ENCODE data around the gene HDAC5.

Gene HDAC5

DNA sequence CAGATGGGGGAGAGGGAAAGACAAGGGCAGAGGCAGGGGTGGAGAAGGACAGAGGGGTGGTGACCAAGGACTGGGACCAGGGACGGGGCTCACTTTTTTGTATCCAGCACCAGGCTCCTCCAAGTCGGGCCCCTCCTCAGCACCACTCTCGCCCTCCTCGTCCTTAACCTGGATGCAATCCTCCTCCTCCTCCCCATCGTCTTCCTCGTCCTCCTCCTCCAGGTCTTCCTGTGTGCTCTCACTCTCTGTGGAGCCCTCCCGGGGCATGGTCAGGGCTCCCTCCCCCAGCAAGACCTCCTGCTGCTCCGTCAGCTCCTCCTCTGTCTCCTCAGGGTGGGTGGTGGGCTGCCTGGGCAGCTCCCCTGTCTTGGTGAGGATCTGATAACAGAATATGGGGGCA is 36.1 kb downstream of the HDAC5 start:
- no peak for DNase-seq (ENCODE audit: low spot score)

DNA sequence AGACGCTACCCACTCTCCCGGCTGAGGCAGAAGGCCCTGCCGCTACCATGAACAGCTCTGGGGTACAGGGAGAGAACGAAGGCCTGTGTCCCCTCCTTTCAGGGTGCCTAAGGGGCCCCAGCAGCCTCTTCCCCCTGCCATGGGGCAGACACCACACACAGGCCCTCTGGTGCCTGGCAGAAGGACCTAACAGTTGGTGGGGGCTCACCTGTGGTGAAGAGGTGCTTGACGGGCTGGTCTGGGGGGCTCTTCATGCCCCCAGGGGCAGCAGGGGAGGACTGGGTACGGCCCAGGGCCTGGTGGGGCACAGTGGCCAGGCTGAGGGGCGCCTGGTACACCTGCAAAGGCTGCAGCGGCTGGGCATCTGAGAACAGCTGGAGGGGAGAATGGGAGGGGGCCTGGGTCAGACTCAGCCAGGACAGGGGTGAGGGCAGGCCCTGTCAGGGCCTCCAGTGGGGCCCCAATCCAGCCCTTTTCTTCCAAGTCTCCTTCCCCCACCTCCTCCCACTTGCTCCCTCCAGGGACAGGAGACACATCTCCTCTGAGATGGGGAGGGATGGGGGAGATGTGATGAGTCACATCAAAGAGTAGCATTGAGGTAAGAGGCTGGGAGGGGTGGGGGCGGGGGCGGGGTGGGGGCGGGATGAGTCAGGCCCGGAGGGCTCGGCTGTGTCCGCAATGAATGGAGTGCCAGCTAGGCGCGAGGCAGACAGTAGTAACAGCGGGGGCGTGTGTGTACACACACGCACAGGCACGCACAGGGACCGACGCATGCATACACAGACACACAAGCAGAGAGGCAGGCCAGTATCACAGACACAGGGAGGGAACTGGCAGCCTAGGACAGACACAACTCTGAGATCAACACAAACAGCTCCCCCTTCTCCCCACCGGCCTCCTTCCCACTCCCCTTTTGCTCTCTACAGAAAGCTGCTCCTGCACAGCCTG is 36.8 kb downstream of the HDAC5 start:
- peak; percentile 59 for DNase-seq (ENCODE audit: low spot score)

DNA sequence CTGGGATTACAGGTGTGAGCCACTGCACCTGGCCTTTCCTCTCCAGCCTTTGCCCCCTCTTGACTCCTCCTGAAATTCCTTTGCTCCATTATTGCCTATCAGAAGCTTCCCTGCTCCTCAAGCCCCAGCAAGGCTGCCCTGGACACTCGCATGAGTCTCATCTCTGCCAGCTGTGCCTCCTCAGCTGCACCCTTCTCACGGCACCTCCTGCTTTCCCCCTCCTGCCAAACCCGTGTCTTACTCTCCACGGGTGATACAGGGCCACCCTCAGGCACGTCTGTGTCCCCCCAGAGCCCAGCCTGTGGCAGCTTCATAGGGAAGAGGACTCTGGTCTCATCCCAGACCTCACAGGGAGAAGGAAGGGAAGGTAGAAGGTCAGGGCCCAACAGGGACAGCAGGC is 37.5 kb downstream of the HDAC5 start:
- DNase-seq (ENCODE audit: low spot score) = no peak

DNA sequence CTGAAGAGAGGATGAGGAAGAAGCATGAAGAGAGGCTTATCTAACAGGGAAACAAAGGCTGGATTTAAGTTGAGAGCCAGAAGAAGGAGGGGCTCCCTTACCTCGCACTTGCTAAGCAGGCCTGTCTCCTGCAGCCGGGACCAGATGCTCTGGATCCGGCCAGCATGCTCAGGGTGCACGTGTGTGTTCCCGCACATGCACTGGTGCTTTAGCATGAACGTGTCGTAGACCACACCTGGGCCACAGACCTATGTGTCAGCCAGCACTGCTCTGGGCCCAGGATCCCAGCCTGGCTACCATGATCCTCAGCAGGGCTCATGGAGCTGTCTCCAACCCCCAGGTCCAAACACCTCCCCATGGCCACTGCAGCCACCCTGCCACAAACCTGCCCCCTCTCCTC is 38.5 kb downstream of the HDAC5 start:
- no peak for DNase-seq (ENCODE audit: low spot score)

DNA sequence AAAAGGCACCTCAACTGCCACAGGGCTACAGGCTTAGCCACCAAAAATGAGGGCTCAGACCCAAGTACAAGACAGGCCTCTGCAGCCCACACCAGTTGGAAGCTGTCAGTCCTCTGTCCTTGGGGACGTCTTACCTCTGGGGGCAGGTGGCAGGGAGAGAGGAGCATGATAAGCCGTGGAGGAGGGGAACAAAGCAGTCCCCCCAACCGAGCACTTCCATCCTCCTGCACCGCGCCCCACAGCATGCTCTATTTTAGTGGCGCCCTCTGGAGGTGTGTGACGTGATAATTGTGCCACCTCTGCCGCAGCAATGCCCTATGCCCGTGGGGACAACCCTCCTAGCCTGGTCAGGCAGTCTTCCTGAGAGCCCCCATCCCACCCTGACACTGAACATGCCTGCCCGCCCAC is 39.3 kb downstream of the HDAC5 start:
- DNase-seq (ENCODE audit: low spot score) = no peak

DNA sequence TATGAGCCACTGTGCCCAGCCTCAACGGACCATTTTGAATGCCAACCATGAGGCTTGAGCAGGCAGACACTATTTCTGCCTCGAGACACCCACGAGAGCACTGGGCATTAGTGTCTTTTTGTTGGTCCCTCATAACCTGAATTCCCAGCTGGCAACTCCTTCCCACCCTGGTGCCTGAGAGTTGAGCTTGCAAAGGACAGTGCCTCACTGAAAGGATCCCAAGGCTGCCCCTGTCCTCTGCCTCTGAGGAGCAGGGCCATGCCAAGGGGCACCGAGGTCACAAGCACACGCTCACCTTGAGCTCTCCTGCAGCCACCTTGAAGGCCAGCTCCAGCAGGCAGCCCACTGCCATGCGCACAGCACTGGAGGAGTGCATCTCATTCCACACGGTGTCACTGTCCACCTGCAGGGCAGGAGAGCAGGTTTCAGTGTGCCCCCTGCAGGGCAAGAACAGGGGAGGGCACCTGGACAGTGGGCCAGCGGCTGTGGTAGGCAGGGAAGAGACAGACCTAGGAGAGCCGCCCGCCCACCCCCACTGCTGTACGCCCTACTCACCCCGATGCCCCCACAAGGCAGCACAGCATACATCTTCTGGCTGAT is 40.1 kb downstream of the HDAC5 start:
- no peak for DNase-seq (ENCODE audit: low spot score)

DNA sequence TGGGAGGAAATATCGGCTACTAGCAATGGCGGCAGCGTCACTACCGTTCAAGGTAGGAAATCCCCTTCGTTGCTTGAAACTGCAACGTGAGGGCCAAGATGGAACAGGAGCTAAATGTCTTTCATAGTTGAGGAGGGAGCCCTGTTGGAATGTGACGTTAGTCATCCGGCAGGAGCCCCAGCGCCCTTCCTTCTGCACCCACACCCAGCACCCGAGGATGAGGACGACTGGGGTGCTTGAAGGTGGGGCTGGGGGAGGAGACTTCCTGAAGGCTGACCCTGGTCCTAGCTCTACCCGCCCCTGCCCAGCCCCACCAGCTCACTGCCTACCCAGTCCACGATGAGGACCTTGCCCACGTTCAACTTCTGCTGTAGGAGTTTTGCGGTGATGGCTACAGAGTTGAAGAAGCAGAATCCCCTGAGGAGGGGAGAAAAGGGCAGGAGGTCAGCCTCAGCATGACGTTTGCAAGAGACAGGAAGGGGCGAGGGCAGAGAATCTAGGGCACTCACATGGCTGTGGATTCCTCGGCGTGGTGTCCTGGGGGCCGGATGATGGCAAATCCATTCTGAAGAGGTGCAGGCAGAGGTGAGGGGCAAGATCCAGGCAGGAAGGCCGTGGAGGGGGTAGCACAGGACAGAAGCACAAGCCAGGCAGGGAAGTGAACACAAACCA is 41.0 kb downstream of the HDAC5 start:
- no peak for DNase-seq (ENCODE audit: low spot score)

DNA sequence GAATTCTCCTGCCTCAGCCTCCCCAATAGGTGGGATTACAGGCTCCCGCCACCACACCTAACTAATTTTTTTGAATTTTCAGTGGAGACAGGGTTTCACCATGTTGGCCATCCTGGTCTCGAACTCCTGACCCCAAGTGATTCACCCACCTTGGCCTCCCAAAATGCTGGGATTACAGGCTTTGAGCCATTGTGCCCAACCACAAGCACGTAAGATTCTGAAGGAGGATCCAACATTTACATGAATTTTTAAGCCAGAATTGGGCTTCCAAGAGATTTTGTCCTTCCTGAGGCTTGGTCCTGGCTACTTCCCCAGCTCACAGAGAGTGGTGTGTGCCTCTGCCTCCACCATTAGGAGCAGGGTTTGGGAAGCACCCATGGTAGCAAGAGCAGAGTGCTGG is 41.8 kb downstream of the HDAC5 start:
- no peak for DNase-seq (ENCODE audit: low spot score)

DNA sequence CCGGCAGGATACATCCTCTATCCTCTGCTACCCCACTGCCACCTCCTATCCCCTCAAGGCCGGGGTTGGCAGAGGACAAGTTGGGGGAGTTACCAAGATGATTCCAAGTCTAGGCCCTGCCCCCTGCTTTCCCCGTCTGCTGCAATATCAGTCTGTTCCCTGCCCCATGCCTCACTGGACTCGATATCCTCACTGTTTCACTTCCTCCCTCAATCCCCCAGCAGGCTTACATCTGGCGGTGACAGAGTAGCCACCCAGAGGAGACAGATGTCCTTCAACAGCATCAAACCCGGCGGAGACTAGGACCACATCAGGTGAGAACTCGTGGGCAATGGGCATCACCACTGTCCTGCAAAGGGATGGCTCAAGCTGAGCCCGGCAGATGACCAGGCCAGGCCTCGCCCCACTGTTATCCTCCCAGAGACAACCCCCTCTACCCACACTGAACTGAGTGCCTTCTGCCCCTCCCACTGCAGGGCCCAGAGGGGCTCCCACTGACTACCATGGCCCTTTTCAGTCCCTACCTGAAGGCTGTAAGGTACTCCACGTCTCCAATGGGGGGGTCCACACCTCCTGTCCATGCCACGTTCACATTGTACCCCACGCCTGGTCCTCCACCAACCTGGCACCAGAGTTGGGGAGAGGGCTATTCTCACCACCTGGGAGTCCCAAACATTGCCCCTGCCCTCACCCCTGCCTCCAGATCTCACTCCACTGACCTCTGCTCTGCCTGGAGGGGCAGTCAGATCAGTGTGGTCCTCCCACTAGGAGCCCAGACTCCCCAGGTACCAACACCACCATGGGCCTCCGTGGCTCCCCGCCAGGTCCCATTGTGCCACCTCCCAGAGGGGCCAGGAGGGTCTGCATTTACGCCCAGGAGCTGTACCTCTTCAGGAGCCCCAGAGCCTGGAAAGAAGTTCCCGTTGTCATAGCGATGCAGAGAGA is 43.3 kb downstream of the HDAC5 start:
- no peak for DNase-seq (ENCODE audit: low spot score)

DNA sequence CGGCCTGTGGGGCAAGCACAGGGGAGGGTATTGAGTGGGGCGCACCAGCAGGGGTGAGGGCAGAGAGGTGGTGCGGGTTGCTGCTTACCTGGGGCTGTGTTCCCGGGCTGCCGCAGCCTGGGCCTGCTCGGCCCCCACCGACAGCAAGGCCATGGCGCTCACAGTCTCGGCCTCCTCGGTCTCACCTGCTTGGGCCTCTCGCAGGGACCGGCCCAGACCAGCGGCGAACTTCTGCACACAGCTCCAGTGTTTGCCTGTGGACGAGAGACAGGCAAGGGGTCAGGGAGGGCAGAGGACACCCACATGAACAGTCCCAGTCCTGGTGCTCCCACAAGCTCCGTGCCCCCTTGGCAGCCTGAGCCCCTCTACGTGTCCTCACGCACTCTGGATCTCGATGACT is 45.0 kb downstream of the HDAC5 start:
- DNase-seq (ENCODE audit: low spot score) = no peak

DNA sequence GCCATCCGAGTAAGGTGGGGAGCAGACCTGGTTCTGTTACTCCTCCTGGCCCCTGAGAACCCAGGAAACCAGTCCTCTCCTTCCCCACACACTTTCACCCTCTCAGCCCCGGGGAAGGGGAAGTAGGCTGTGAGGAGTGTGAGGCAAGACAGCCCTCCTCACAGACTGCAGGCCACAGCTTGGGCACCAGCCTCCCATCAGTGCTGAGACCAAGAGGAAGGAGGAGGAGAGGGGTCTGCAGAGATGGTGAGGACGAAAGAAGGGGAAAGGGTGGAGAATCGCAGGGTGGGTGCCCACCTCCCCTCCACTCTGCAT is 45.9 kb downstream of the HDAC5 start:
- DNase-seq (ENCODE audit: low spot score) = no peak

DNA sequence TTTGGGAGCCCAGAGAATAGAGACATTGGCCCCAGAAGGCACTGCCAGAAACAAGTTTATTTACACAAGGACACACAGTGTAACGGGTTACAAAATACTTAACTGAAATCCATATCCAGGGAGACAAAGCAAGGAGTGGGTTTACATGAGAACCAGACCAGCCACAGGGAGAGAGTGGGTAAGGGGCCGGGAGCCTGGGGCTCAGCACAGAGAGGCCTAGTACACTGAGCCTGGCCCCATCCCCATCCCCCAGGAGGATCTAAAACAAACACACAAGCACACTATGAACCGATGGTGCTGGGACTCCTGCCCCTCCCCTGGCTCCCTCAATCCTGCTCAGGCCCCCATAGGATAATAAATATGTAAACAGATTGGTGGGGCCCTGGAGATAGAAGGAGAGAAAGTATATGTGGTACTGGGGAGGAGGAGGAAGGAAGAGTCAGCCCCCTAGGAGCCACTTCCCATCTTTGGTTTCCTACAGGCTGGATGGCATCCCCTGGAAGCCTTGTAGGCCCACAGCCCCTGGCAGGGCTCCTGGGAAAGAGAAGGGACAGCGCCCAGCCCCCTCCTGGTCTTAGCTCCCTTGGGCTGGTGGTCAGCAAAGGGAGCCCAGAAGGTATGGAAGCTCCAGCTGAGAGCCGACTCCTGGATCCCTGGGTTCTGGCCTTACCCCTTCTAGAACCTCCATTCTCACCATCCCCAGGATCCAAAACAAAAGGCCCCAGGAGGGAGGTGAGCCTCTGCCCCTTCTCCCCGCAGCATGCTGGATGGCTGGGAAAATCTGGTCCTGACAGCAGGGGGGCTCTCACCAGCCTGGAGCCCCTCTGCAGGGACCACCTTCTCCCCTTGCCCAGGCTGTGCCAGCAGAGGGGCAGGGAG is 46.5 kb downstream of the HDAC5 start:
- no peak for DNase-seq (ENCODE audit: low spot score)

DNA sequence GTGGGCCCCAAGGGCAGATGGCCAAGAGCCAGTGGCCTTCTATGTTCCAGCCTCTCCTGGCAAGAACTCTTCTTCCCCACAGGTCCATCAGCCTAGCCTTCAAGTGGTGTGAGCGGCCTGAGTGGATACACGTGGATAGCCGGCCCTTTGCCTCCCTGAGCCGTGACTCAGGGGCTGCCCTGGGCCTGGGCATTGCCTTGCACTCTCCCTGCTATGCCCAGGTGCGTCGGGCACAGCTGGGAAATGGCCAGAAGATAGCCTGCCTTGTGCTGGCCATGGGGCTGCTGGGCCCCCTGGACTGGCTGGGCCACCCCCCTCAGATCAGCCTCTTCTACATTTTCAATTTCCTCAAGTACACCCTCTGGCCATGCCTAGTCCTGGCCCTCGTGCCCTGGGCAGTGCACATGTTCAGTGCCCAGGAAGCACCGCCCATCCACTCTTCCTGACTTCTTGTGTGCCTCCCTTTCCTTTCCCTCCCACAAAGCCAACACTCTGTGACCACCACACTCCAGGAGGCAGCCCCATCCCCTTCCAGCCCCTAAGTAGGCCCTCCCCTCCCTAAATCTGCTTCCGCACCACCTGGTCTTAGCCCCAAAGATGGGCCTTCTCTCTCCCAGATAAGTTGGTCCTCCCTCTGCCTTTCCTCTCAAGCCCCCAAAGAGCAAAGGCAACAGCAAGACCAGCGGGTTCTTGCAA is 47.7 kb downstream of the HDAC5 start:
- no peak for DNase-seq (ENCODE audit: low spot score)

DNA sequence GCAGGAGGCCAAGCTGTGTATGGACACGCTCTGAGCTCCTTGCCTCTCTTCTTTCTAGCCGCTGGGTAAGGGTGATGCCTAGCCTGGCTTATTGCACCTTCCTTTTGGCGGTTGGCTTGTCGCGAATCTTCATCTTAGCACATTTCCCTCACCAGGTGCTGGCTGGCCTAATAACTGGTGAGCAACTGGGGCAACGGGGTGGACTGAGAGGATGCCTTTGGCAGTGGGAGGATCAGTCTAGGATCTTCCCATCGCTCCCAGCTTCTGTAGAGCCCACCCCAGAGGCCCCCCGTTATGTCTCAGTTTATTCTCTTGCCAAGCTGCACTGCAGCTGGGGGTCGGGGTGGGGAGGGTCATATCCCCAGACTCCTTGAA is 48.5 kb downstream of the HDAC5 start:
- DNase-seq (ENCODE audit: low spot score) = no peak

DNA sequence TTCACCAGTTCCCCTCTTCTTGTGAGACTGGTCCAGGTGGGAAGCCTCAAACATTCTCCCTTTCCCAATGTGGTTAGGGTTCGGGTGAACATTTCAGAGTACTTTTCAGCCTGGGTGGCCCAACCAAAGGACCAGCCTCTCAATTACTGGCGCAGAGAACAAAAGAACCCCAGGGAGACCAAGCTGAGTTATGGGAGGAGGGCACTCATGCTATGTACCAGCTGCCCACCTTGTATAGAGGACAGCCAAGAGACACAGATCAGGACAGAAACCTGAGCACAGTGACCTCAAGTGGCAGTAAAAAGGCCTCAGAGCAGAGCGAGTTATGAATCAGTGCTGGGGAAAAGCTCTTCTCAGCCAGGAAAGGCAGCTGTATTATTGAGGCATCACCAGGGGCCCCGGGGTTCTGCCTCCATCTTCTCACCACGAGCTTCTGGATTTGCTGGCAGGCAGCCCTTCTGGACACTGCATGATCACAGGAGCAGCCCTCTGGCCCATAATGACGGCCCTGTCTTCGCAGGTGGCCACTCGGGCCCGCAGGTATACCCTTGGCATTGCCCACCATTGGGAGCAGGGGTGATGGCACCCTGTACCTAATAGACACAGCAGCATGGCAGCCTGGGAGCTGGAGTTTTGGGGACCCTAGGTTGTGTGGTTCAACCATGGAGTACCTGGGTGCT is 49.1 kb downstream of the HDAC5 start:
- DNase-seq (ENCODE audit: low spot score) = no peak

DNA sequence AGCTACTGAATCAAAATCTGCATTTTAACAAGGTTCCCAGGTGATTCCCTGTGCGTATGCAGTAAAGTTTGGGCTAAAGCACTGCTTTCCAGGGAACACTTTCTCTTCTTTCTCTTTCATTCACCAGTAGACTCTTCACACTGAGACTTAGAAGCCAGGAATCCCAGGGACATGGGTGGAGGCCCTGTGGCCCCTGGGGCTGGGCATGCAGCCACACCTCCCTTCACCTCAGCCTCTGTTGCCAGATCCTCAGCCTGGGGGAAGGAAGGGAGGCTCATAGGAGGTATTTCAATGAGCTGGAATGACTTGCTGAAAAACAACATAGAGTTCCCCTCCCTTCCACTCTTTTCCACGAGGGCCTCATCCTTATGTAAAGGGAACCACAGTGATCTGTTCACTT is 51.7 kb downstream of the HDAC5 start:
- DNase-seq (ENCODE audit: low spot score) = no peak

DNA sequence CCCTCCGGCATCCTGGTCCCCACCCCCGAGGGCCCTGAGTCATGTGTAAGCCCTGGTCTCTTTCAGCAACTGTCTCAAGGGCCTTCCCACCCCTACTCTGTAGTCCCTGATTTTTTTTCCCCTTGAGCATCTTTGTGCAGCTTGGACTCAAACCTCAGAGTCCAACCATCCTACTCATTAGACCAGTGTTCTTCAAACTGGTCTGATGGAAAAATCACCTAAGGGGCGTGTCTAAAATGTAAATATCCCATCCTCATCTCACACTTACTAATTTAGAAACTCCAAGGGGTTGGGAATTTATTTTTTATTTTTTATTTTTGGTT is 52.3 kb downstream of the HDAC5 start:
- DNase-seq (ENCODE audit: low spot score) = no peak

DNA sequence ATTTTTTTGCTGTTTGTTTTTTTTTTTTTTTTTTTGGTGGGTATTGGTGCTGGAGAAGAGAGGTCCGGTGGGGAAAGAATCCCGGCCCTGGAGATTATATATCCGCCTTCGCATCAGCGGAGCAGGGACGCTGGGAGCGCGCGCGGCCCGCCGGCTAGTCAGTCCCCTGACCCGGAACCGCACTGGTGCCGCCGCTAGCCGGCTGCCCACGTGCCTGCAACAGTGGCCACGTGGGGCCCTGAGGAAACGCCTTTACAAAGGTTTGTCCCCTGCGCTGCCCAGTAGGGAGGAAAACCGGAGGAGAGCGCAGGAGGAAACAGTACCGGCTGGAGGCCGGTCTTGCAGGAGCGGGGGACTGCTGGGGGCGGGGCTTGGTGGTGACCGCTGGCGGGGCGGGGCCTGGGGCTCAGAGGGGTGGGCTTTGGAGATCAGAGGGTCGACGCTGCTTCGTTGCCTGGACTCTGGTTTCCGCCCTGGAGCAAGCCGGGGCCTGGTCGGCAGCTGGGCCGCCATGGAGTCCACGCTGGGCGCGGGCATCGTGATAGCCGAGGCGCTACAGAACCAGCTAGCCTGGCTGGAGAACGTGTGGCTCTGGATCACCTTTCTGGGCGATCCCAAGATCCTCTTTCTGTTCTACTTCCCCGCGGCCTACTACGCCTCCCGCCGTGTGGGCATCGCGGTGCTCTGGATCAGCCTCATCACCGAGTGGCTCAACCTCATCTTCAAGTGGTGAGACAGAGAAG is 52.8 kb downstream of the HDAC5 start, which contains the start of gene G6PC3:
G6PC3 (plus strand) TSS at position 281 of the 743 bp plus-strand sequence; CDS start at position 512, 231 bp downstream.
- DNase-seq (ENCODE audit: low spot score) = peak; percentile 82

DNA sequence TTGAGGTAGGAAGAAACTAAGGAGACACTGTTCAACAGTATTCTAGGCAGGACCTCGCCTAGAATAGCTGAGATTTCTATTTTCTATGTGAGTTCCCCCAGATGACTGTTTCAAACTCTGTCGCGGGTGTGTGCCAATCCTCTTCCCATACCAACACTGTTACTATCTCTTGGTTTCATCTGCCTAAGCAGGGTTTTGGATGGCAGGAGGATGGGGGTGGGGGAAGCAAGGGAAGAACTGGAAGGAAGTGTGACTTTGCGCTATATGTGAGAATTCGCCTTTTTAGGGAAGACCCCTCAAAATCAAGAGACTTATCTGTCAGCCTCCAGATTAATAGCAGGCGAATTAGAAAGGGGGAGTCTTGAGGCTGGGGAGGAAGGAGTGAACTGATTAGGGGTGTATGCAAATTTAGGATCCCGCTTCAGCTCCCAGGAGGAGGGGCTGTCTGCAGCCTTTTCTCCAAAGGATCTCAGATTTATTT is 53.4 kb downstream of the HDAC5 start:
- DNase-seq (ENCODE audit: low spot score) = no peak
